DOHH2 (cell line): ENCODE measurements around the gene GALNT18.

ENCODE experiments used
- H3F3A ChIP-seq: fragments of 200-600 bp; sonication (generic), shearing (Covaris generic); 2 replicates; pipeline ENCODE4 v1.6.0; 2016; ENCODE audit warnings: antibody characterized with exemption, mild to moderate bottlenecking; ENCODE audit not compliant: control insufficient read depth, insufficient read depth
- H3K27ac ChIP-seq: fragments of 200-600 bp; sonication (generic); 2 replicates; pipeline ENCODE4 v1.5.1; 2014; ENCODE audit warnings: low read depth, mild to moderate bottlenecking, low read length, moderate library complexity
- H3K27me3 ChIP-seq: fragments of 200-600 bp; sonication (generic); 2 replicates; pipeline ENCODE4 v1.6.1; 2014; ENCODE audit warnings: mild to moderate bottlenecking, low read length, mixed read lengths; ENCODE audit not compliant: control insufficient read depth
- H3K36me3 ChIP-seq: fragments of 200-600 bp; sonication (generic); 2 replicates; pipeline ENCODE4 v1.6.1; 2014; ENCODE audit warnings: mild to moderate bottlenecking, low read length, moderate library complexity, mixed read lengths; ENCODE audit not compliant: control insufficient read depth
- H3K4me1 ChIP-seq: fragments of 200-600 bp; sonication (generic); 2 replicates; pipeline ENCODE4 v1.6.1; 2014; ENCODE audit warnings: mild to moderate bottlenecking, low read length, mixed read lengths; ENCODE audit not compliant: control insufficient read depth
- H3K4me2 ChIP-seq: fragments of 200-600 bp; sonication (generic); 2 replicates; pipeline ENCODE4 v1.6.0; 2014; ENCODE audit warnings: mild to moderate bottlenecking, low read length, moderate library complexity
- H3K4me3 ChIP-seq: fragments of 200-600 bp; sonication (generic); 2 replicates; pipeline ENCODE4 v1.5.1; 2014; ENCODE audit warnings: mild to moderate bottlenecking, low read length, mixed read lengths
- H3K79me2 ChIP-seq: fragments of 200-600 bp; sonication (generic); 2 replicates; pipeline ENCODE4 v1.6.1; 2014; ENCODE audit warnings: mild to moderate bottlenecking, low read length, mixed read lengths; ENCODE audit not compliant: control insufficient read depth
- H3K9me2 ChIP-seq: fragments of 200-600 bp; sonication (generic); replicated peaks from 2 replicates; pipeline ENCODE4 v1.6.1; 2014; ENCODE audit warnings: mild to moderate bottlenecking, low read length, mixed read lengths; ENCODE audit not compliant: control insufficient read depth
- H3K9me3 ChIP-seq: fragments of 200-600 bp; sonication (generic); 2 replicates; pipeline ENCODE4 v1.6.1; 2014; ENCODE audit warnings: antibody characterized with exemption, low read length, mixed read lengths; ENCODE audit not compliant: control insufficient read depth, insufficient read depth
- H4K20me1 ChIP-seq: fragments of 200-600 bp; sonication (generic); 2 replicates; pipeline ENCODE4 v1.6.0; 2014; ENCODE audit warnings: low read depth, mild to moderate bottlenecking, antibody characterized with exemption, low read length, moderate library complexity; ENCODE audit not compliant: control insufficient read depth, insufficient read depth
- CTCF ChIP-seq: fragments of 200-600 bp; sonication (generic); IDR thresholded peaks from one replicate; pipeline ENCODE4 v1.5.1; 2014; ENCODE audit warnings: antibody characterized with exemption, mild to moderate bottlenecking, low read depth, low read length; ENCODE audit not compliant: poor library complexity, severe bottlenecking
- EZH2phosphoT487 ChIP-seq: fragments of 200-600 bp; sonication (generic); IDR thresholded peaks from 2 replicates; pipeline ENCODE4 v1.6.1; 2017; ENCODE audit warnings: borderline replicate concordance, mild to moderate bottlenecking, antibody characterized with exemption, low read length, moderate library complexity, mixed read lengths

Gene GALNT18

GRCh38 chr11:11335043-11335442 is 286.8 kb downstream of the GALNT18 start:
- Histone ChIP-seq H3K27me3 (peaks cover 15% of the 10 kb centered on the region), H3F3A (no peaks in the 10 kb centered on the region), H3K27ac (no peak overlapping the region), H3K4me1 (no peaks in the 10 kb centered on the region), H3K36me3 (no peaks in the 10 kb centered on the region), H3K4me2 (no peak overlapping the region), H3K9me2 (no peaks in the 10 kb centered on the region), H3K79me2 (no peaks in the 10 kb centered on the region), H3K9me3 (no peaks in the 10 kb centered on the region), H4K20me1 (no peaks in the 10 kb centered on the region), H3K4me3 (no peak overlapping the region)
- TF ChIP-seq CTCF: no peak
- TF ChIP-seq EZH2phosphoT487: no peak

GRCh38 chr11:11334607-11335006 is 287.2 kb downstream of the GALNT18 start:
- Histone ChIP-seq H3K79me2 (no peaks in the 10 kb centered on the region), H3F3A (no peaks in the 10 kb centered on the region), H3K9me3 (no peaks in the 10 kb centered on the region), H3K4me1 (no peaks in the 10 kb centered on the region), H3K36me3 (no peaks in the 10 kb centered on the region), H4K20me1 (no peaks in the 10 kb centered on the region), H3K4me3 (no peak overlapping the region), H3K9me2 (no peaks in the 10 kb centered on the region), H3K4me2 (no peak overlapping the region), H3K27ac (no peak overlapping the region), H3K27me3 (peaks cover 15% of the 10 kb centered on the region)
- TF ChIP-seq EZH2phosphoT487 (no peak), CTCF (no peak)

- no peaks in the 10 kb centered on the region for H3K79me2 ChIP-seq
- no peaks in the 10 kb centered on the region for H3K36me3 ChIP-seq
- TF ChIP-seq EZH2phosphoT487 (no peak), CTCF (no peak)
- no peaks in the 10 kb centered on the region for H4K20me1 ChIP-seq
- H3K9me2 ChIP-seq: no peaks in the 10 kb centered on the region
- H3F3A ChIP-seq: no peaks in the 10 kb centered on the region
- H3K4me1 ChIP-seq: no peaks in the 10 kb centered on the region
- no peak overlapping the region for H3K27ac ChIP-seq
- H3K9me3 ChIP-seq: no peaks in the 10 kb centered on the region
- H3K27me3 ChIP-seq: peaks cover 5% of the 10 kb centered on the region
- no peak overlapping the region for H3K4me3 ChIP-seq
- no peak overlapping the region for H3K4me2 ChIP-seq
These were observed 289.6 kb downstream of the GALNT18 start for GRCh38 chr11:11332141-11332710.
